GM12878 (cell line): Measurements from ENCODE around the gene KRT12. TPM values are rescaled to one million over a fixed set of nuclear protein-coding genes. Genes with fewer than 3 reads are reported as not detected.

Source experiments
- CHD4 ChIP-seq: fragments of 200-600 bp; sonication (generic); IDR thresholded peaks from 2 replicates; pipeline ENCODE4 v1.6.1; 2016; ENCODE audit warnings: mild to moderate bottlenecking
- CTCF ChIP-seq, 3 experiments: IDR thresholded peaks in 2 of 3; conservative IDR thresholded peaks in 1 of 3; 2 replicates each; pipeline ENCODE4 v1.5.1; 2011; ENCODE audit warnings: low read depth in 3 of 3, low read length in 3 of 3, mild to moderate bottlenecking in 3 of 3, control low read depth in 2 of 3, moderate library complexity in 2 of 3, inconsistent platforms in 1 of 3, mixed read lengths in 1 of 3; ENCODE audit not compliant: control insufficient read depth in 2 of 3, insufficient read depth in 1 of 3; ENCODE audit errors: extremely low read depth in 1 of 3
- EGR1 ChIP-seq, 2 experiments: IDR thresholded peaks; 1 replicate in 1 of 2; 2 replicates in 1 of 2; pipeline ENCODE4 v1.6.1; 2011 to 2012; ENCODE audit warnings: low read depth in 2 of 2, low read length in 2 of 2, borderline replicate concordance in 1 of 2, mild to moderate bottlenecking in 1 of 2, moderate library complexity in 1 of 2
- IRF5 ChIP-seq: fragments of 450-650 bp; IDR thresholded peaks from 2 replicates; pipeline ENCODE4 v1.6.1; 2017; ENCODE audit warnings: borderline replicate concordance
- JUND ChIP-seq: IDR thresholded peaks from 2 replicates; pipeline ENCODE4 v1.6.1; 2012; ENCODE audit warnings: low read depth, mild to moderate bottlenecking, low read length, improper control_type of control experiment, moderate library complexity
- MTA2 ChIP-seq: fragments of 450-650 bp; IDR thresholded peaks from 2 replicates; pipeline ENCODE4 v1.6.1; 2016; ENCODE audit warnings: low read depth, mild to moderate bottlenecking, moderate library complexity
- NBN ChIP-seq: fragments of 450-650 bp; IDR thresholded peaks from 2 replicates; pipeline ENCODE4 v1.6.1; 2016
- NFYB ChIP-seq: IDR thresholded peaks from 2 replicates; pipeline ENCODE4 v1.6.1; 2011; ENCODE audit warnings: low read depth, mild to moderate bottlenecking, low read length, improper control_type of control experiment, moderate library complexity; ENCODE audit not compliant: insufficient read depth
- POLR2A ChIP-seq: IDR thresholded peaks from 2 replicates; pipeline ENCODE4 v1.6.1; 2011; ENCODE audit warnings: low read depth, mild to moderate bottlenecking, low read length
- POLR2AphosphoS5 ChIP-seq: IDR thresholded peaks from 2 replicates; pipeline ENCODE4 v1.6.1; 2011; ENCODE audit warnings: mild to moderate bottlenecking, low read length, inconsistent platforms
- RAD51 ChIP-seq: fragments of 450-650 bp; IDR thresholded peaks from 2 replicates; pipeline ENCODE4 v1.6.1; 2016; ENCODE audit warnings: moderate library complexity, mild to moderate bottlenecking, inconsistent platforms
- RBBP5 ChIP-seq: fragments of 200-600 bp; sonication (generic); conservative IDR thresholded peaks from 2 replicates; pipeline ENCODE4 v1.6.1; 2016
- RCOR1 ChIP-seq: conservative IDR thresholded peaks from 2 replicates; pipeline ENCODE4 v1.6.1; 2012; ENCODE audit warnings: low read depth, low read length, improper control_type of control experiment
- SRF ChIP-seq, 2 experiments: IDR thresholded peaks; 2 replicates each; pipeline ENCODE4 v1.6.1; 2011; ENCODE audit warnings: low read depth in 2 of 2, low read length in 2 of 2, mild to moderate bottlenecking in 1 of 2, moderate library complexity in 1 of 2
- STAT1 ChIP-seq: fragments of 450-650 bp; conservative IDR thresholded peaks from 2 replicates; pipeline ENCODE4 v1.6.1; 2014; ENCODE audit warnings: antibody characterized with exemption, mild to moderate bottlenecking
- STAT3 ChIP-seq: IDR thresholded peaks from 2 replicates; pipeline ENCODE4 v1.6.1; 2011; ENCODE audit warnings: low read depth, low read length, improper control_type of control experiment
- TCF12 ChIP-seq: IDR thresholded peaks from 2 replicates; pipeline ENCODE4 v1.6.1; 2011; ENCODE audit warnings: low read depth, mild to moderate bottlenecking, low read length
- TCF3 ChIP-seq: IDR thresholded peaks from 2 replicates; pipeline ENCODE4 v1.6.1; 2012; ENCODE audit warnings: low read depth, mild to moderate bottlenecking, low read length, borderline replicate concordance; ENCODE audit not compliant: insufficient read depth
- YY1 ChIP-seq: IDR thresholded peaks from 2 replicates; pipeline ENCODE4 v1.6.1; 2011; ENCODE audit warnings: low read depth, mild to moderate bottlenecking, low read length
- polyA plus RNA-seq, 11 experiments: library from polyadenylated mRNA; depleted of rRNA in 4 of 11; unstranded in 6 of 11; stranded (reverse) in 5 of 11; fragments of >200 nt; fragmentation: Nextera tagmentation in 4 of 11; fragmentation: Illumina TruSeq in 1 of 11; extraction: Ambion mirVana in 4 of 11; extraction: Trizol in 1 of 11; gene quantifications; 1 replicate in 1 of 11; 2 replicates in 10 of 11; pipeline versions ENCODE4 v1.2.1 to v1.2.3, GENCODE V29; 2011 to 2016; ENCODE audit warnings: inconsistent platforms in 2 of 11, missing spikeins in 2 of 11, low read depth in 1 of 11
- total RNA-seq, 4 experiments: library from RNA; depleted of rRNA in 3 of 4; stranded (reverse); fragments of >200 nt in 3 of 4; fragmentation: Illumina TruSeq in 1 of 4; extraction: Trizol in 1 of 4; gene quantifications; 2 replicates each; pipeline versions ENCODE4 v1.2.1 to v1.2.3, GENCODE V29; 2013 to 2021
- TF ChIP-seq, protein P1 (sequence below): fragments of 450-650 bp; IDR thresholded peaks from 2 replicates; pipeline ENCODE4 v1.6.1; 2017; ENCODE audit warnings: mild to moderate bottlenecking
- TF ChIP-seq, protein P2 (sequence below): IDR thresholded peaks from 2 replicates; pipeline ENCODE4 v1.6.1; 2011; ENCODE audit warnings: low read depth, low read length, improper control_type of control experiment, borderline replicate concordance
- TF ChIP-seq, protein P3 (sequence below): fragments of 450-650 bp; IDR thresholded peaks from 2 replicates; pipeline ENCODE4 v1.6.1; 2018; ENCODE audit warnings: borderline replicate concordance, mild to moderate bottlenecking; ENCODE audit not compliant: partially characterized antibody

Gene KRT12
- total and polyA plus RNA-seq, 10 of the 15 experiments (the other 5 are each of a cell fraction or from before 2014, with no cell fraction given): not detected

DNA sequence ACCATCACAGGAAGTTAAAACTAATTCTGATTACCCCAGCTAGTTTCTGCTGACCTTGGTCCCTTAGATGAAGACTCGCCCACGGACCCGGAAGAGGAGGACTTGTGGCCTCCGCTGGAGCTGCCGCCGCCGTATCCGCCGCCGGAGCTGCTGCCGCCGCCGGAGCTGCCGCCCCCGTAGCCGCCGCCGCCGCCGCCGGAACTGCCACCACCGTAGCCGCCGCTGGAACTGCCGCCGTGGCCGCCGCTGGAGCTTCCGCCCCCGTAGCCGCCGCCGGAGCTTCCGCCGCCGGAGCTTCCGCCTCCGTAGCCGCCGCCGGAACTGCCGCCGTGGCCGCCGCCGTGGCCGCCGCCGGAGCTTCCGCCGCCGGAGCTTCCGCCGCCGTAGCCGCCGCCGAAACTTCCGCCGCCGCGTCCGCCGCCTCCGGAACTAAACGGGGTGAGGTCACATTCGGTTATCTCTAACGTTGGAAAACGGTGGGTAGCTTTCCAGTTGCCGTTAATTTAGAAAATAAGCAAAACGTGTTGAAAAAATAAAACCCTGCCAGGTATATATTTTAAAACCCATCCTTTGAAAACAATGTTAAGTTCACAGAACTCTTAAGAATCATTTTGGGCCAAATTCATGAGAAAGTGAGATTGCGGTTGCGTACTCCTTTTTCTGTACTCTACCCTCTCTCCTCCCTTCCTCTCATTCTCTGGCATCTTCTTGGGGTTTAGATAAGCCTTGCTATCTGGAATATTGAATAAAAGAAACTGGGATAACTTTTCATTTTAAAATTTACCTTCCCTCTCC is 48.1 kb downstream of the KRT12 start (continued):
- TF ChIP-seq, protein P1, sequence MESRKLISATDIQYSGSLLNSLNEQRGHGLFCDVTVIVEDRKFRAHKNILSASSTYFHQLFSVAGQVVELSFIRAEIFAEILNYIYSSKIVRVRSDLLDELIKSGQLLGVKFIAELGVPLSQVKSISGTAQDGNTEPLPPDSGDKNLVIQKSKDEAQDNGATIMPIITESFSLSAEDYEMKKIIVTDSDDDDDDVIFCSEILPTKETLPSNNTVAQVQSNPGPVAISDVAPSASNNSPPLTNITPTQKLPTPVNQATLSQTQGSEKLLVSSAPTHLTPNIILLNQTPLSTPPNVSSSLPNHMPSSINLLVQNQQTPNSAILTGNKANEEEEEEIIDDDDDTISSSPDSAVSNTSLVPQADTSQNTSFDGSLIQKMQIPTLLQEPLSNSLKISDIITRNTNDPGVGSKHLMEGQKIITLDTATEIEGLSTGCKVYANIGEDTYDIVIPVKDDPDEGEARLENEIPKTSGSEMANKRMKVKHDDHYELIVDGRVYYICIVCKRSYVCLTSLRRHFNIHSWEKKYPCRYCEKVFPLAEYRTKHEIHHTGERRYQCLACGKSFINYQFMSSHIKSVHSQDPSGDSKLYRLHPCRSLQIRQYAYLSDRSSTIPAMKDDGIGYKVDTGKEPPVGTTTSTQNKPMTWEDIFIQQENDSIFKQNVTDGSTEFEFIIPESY: no peak
- peak; percentile 85 for TF ChIP-seq POLR2A
- TF ChIP-seq NFYB: no peak
- peak in 1 of 2 experiments; percentile 80; a peak in 2 of 3 replicates for TF ChIP-seq EGR1 (IDR thresholded peaks at IDR 0.05; ENCODE audit: borderline replicate concordance in 1 of 2, low read depth in 2 of 2, low read length in 2 of 2)
- TF ChIP-seq JUND: no peak
- peak; percentile 60; the same call in 1 of the 2 replicates for TF ChIP-seq POLR2AphosphoS5
- no peak for TF ChIP-seq TCF3
- no peak for TF ChIP-seq STAT1
- no peak for TF ChIP-seq RBBP5
- no peak for TF ChIP-seq RAD51
- TF ChIP-seq SRF (IDR thresholded peaks at IDR 0.05; ENCODE audit: low read depth in 2 of 2, low read length in 2 of 2): no peak
- TF ChIP-seq TCF12: no peak
- TF ChIP-seq IRF5: no peak
- TF ChIP-seq, protein P2, sequence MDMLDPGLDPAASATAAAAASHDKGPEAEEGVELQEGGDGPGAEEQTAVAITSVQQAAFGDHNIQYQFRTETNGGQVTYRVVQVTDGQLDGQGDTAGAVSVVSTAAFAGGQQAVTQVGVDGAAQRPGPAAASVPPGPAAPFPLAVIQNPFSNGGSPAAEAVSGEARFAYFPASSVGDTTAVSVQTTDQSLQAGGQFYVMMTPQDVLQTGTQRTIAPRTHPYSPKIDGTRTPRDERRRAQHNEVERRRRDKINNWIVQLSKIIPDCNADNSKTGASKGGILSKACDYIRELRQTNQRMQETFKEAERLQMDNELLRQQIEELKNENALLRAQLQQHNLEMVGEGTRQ: no peak
- no peak; the same call in 1 of the 2 replicates for TF ChIP-seq NBN
- TF ChIP-seq MTA2: 0 out of 2 replicates have a peak, but pooled peaks have one; percentile 5
- TF ChIP-seq, protein P3, sequence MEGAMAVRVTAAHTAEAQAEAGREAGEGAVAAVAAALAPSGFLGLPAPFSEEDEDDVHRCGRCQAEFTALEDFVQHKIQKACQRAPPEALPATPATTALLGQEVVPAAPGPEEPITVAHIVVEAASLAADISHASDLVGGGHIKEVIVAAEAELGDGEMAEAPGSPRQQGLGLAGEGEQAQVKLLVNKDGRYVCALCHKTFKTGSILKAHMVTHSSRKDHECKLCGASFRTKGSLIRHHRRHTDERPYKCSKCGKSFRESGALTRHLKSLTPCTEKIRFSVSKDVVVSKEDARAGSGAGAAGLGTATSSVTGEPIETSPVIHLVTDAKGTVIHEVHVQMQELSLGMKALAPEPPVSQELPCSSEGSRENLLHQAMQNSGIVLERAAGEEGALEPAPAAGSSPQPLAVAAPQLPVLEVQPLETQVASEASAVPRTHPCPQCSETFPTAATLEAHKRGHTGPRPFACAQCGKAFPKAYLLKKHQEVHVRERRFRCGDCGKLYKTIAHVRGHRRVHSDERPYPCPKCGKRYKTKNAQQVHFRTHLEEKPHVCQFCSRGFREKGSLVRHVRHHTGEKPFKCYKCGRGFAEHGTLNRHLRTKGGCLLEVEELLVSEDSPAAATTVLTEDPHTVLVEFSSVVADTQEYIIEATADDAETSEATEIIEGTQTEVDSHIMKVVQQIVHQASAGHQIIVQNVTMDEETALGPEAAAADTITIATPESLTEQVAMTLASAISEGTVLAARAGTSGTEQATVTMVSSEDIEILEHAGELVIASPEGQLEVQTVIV: no peak
- no peak for TF ChIP-seq CTCF (IDR thresholded peaks at IDR 0.05 in 2 of 3, conservative IDR thresholded peaks at IDR 0.05 in 1 of 3; ENCODE audit: control insufficient read depth in 2 of 3, extremely low read depth in 1 of 3, insufficient read depth in 1 of 3, low read depth in 3 of 3, low read length in 3 of 3)
- TF ChIP-seq RCOR1: no peak
- no peak for TF ChIP-seq YY1
- no peak for TF ChIP-seq STAT3
- no peak for TF ChIP-seq CHD4
